ENCODE results near the gene PPP1R3D. TPM values are rescaled to one million over a fixed set of nuclear protein-coding genes. Genes with fewer than 3 reads are reported as not detected.

Gene PPP1R3D
- total RNA-seq, 4 donors from 2014 or later: 7.1 to 10.4 (median 7.6) TPM

DNA sequence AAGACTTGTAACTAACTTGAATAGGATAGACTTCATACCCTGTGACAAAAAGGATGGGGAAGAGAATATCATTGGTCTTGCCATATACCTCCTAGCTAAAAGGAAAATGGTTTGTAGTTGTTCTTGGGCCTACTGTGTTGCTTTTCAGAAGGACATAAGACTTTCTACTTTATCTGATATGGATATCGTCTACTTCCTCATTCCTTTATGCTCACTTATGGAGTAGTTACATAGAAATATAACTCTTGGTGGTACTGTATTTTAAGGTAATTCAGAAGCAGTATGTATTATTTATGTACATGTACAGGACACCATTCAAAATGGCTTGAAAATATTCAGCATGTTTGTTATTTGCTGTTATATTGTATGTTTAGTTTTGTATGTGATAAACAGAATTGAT lies 8.1 kb upstream of the PPP1R3D start:
- H3K36me3 ChIP-seq: peaks cover 13 to 15% of the 10 kb centered on the region in 2 donors
- no peak for DNase-seq
- H3K27me3 ChIP-seq: no peaks in the 10 kb centered on the region
- H3K4me3 ChIP-seq (replicated peaks in 1 of 3): no peak overlapping the region
- TF ChIP-seq POLR2A (IDR thresholded peaks at IDR 0.05): no peak
- TF ChIP-seq, protein P1, sequence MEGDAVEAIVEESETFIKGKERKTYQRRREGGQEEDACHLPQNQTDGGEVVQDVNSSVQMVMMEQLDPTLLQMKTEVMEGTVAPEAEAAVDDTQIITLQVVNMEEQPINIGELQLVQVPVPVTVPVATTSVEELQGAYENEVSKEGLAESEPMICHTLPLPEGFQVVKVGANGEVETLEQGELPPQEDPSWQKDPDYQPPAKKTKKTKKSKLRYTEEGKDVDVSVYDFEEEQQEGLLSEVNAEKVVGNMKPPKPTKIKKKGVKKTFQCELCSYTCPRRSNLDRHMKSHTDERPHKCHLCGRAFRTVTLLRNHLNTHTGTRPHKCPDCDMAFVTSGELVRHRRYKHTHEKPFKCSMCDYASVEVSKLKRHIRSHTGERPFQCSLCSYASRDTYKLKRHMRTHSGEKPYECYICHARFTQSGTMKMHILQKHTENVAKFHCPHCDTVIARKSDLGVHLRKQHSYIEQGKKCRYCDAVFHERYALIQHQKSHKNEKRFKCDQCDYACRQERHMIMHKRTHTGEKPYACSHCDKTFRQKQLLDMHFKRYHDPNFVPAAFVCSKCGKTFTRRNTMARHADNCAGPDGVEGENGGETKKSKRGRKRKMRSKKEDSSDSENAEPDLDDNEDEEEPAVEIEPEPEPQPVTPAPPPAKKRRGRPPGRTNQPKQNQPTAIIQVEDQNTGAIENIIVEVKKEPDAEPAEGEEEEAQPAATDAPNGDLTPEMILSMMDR (IDR thresholded peaks at IDR 0.05): no peak
- no peaks in the 10 kb centered on the region for H3K4me1 ChIP-seq
- whole genome bisulfite sequencing, 2 donors: 75 to 81% methylated on average over 1 of the region's 1 CpG
- H3K9me3 ChIP-seq: no peaks in the 10 kb centered on the region
- intact Hi-C loops (cut with DNase I): no loop called here
- no peak overlapping the region for H3K27ac ChIP-seq

DNA sequence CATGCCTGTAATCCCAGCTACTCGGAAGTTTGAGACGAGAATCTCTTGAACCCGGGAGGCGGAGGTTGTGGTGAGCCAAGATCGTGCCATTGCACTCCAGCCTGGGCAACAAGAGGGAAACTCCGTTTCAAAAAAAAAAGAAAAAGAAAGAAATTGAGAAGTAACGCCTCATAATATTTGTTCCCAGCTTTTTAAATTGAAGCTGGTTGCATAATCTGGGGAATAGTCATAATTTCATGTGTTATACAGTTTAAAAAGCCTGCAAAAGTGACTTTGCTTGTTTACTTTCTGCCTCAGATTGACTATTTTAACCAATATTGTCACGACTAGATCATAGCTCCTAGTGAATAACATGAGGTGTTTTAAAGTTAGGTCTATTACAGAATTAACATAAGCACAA lies 7.3 kb upstream of the PPP1R3D start:
- Histone ChIP-seq H3K27me3 (no peaks in the 10 kb centered on the region), H3K4me1 (no peaks in the 10 kb centered on the region), H3K27ac (no peak overlapping the region), H3K36me3 (peaks cover 15 to 18% of the 10 kb centered on the region in 2 donors), H3K9me3 (no peaks in the 10 kb centered on the region), H3K4me3 (replicated peaks in 1 of 3) (no peak overlapping the region)
- WGBS, 2 donors: 86 to 96% methylated on average over 8 of the region's 8 CpGs
- intact Hi-C loops (cut with DNase I): no loop called here
- no peak for DNase-seq
- no peak for TF ChIP-seq POLR2A (IDR thresholded peaks at IDR 0.05)
- TF ChIP-seq, protein P1 (IDR thresholded peaks at IDR 0.05): no peak

DNA sequence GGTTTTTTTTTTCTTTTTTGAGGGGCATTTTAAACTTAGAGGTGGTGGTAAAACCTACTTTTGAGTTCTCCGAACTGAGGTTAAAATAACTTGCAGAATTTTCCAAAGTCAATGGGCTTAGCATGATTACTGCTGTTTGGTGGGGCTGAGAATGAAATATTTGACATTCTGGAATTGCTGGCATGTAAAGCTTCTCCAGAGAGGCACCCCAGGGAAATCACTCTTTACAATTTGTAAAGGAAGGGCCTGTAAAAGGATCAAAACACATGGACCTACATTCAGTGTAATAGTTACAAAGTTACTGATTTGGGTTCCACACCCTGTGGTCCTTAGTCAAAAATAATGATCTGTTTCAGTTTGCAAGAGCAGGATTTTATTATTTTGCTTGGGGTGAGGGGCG lies 5.6 kb upstream of the PPP1R3D start:
- Histone ChIP-seq H3K27me3 (no peaks in the 10 kb centered on the region), H3K4me3 (replicated peaks in 1 of 3) (no peak overlapping the region), H3K9me3 (no peaks in the 10 kb centered on the region), H3K36me3 (peaks cover 15 to 18% of the 10 kb centered on the region in 2 donors), H3K27ac (no peak overlapping the region), H3K4me1 (peaks cover 4 to 8% of the 10 kb centered on the region in 2 donors)
- TF ChIP-seq POLR2A (IDR thresholded peaks at IDR 0.05): no peak
- TF ChIP-seq, protein P1 (IDR thresholded peaks at IDR 0.05): no peak
- intact Hi-C loops (cut with DNase I): no loop called here
- WGBS, 2 donors: 84 to 93% methylated on average over 2 of the region's 2 CpGs
- no peak for DNase-seq

DNA sequence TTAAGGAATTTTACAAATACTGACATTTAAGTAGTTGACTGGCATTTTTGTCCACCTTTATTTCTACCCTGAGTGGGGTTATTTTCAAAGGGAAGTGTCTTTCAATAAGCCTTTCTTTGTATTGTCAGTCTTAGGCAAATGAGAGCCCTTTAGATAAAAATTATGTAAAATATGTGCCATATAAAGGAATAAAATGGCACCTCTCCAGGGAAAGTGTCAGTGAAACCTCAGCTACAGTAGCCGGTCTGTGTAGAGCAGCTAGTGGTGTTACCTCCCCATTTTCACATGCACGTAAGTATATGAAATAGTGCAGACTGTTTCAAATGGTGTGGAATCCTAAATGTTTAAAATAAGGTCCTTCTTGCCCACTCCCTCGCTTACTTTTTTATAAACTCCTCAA lies 5.1 kb upstream of the PPP1R3D start:
- H3K27me3 ChIP-seq: no peaks in the 10 kb centered on the region
- peaks cover 15 to 18% of the 10 kb centered on the region in 2 donors for H3K36me3 ChIP-seq
- intact Hi-C loops (cut with DNase I): no loop called here
- TF ChIP-seq, protein P1 (IDR thresholded peaks at IDR 0.05): no peak
- no peak for TF ChIP-seq POLR2A (IDR thresholded peaks at IDR 0.05)
- H3K4me1 ChIP-seq: peaks cover 4 to 8% of the 10 kb centered on the region in 2 donors
- no peak for DNase-seq
- H3K27ac ChIP-seq: no peak overlapping the region
- no peak overlapping the region for H3K4me3 ChIP-seq (replicated peaks in 1 of 3)
- WGBS, 2 donors: 82 to 86% methylated on average over 3 of the region's 3 CpGs
- no peaks in the 10 kb centered on the region for H3K9me3 ChIP-seq

DNA sequence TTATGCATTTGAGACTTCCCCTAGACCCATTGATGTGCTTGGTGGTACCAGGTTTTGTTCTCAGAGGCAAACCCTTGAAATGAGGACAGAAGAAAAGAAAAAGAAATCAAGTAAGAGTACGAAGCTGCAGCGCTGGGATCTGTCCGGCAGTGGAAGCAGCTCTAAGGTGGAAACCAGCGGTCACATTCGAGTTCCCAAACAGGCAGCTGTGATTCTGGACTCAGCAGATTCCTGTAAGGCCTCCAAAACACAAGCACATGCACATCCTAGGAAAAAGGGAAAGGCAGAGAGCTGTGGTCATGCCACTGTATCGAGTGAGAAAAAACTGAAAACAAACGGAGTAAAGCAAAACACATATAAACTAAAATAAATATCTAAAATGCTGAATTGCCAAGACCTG lies 4.6 kb upstream of the PPP1R3D start:
- intact Hi-C loops (cut with DNase I): no loop called here
- Histone ChIP-seq H3K36me3 (peaks cover 15 to 18% of the 10 kb centered on the region in 2 donors), H3K4me3 (replicated peaks in 1 of 3) (no peak overlapping the region), H3K27ac (no peak overlapping the region), H3K27me3 (no peaks in the 10 kb centered on the region), H3K4me1 (peaks cover 4 to 8% of the 10 kb centered on the region in 2 donors), H3K9me3 (no peaks in the 10 kb centered on the region)
- DNase-seq: no peak
- WGBS, 2 donors: 92 to 93% methylated on average over 7 of the region's 7 CpGs
- TF ChIP-seq, protein P1 (IDR thresholded peaks at IDR 0.05): no peak
- no peak for TF ChIP-seq POLR2A (IDR thresholded peaks at IDR 0.05)

Data from thyroid gland (tissue), 4 donors.